ENCODE results near the gene COX19. TPM values are rescaled to one million over a fixed set of nuclear protein-coding genes. Genes with fewer than 3 reads are reported as not detected.

COX19 gene
- total and polyA plus RNA-seq, 2 donors from 2014 or later: 4.8 to 14.7 TPM

- peak overlapping the region; percentile 54 to 71 for H3K27ac ChIP-seq (ENCODE audit: low read depth in 2 of 2, low read length in 2 of 2)
- no peaks in the 10 kb centered on the region for H3K36me3 ChIP-seq (ENCODE audit: control insufficient read depth in 2 of 3, insufficient read depth in 3 of 3, low read length in 3 of 3)
- peak overlapping the region in 2 of 3 donors; percentile 37 to 40 for H3K9ac ChIP-seq (ENCODE audit: low read length in 3 of 3)
- H3K4me3 ChIP-seq (ENCODE audit: low read length in 3 of 3): peak overlapping the region in 1 of 3 donors; percentile 52
- no peak for TF ChIP-seq CTCF (IDR thresholded peaks at IDR 0.05; ENCODE audit: borderline replicate concordance, extremely low read depth, insufficient read depth)
- no peaks in the 10 kb centered on the region for H3K27me3 ChIP-seq (ENCODE audit: control insufficient read depth, insufficient read depth, low read length)
- H3K4me1 ChIP-seq (ENCODE audit: control insufficient read depth in 2 of 3, insufficient read depth in 2 of 3, low read depth in 1 of 3, low read length in 3 of 3): peaks cover 0 to 20% (median 0%) of the 10 kb centered on the region in 3 donors
- FAIRE-seq (no peak), DNase-seq (peak in 1 of 5 donors; percentile 64)
- H3K9me3 ChIP-seq (ENCODE audit: control insufficient read depth in 2 of 3, insufficient read depth in 1 of 3, low read length in 3 of 3): no peaks in the 10 kb centered on the region
- intact Hi-C loops (cut with DNase I): no loop called here
Measured at GRCh38 chr7:952548-953441, 22.6 kb downstream of the COX19 start.

GRCh38 chr7:951881-952547 is 23.3 kb downstream of the COX19 start:
- no peak overlapping the region for H3K9ac ChIP-seq (ENCODE audit: low read length in 3 of 3)
- FAIRE-seq: no peak

More at GRCh38 chr7:951881-952547, 23.3 kb downstream of the COX19 start:
- no peak overlapping the region for H3K4me3 ChIP-seq (ENCODE audit: low read length in 3 of 3)
- H3K27ac ChIP-seq (ENCODE audit: low read depth in 2 of 2, low read length in 2 of 2): peak overlapping the region in 1 of 2 donors; percentile 11
- no peaks in the 10 kb centered on the region for H3K9me3 ChIP-seq (ENCODE audit: control insufficient read depth in 2 of 3, insufficient read depth in 1 of 3, low read length in 3 of 3)
- no peak for TF ChIP-seq CTCF (IDR thresholded peaks at IDR 0.05; ENCODE audit: borderline replicate concordance, extremely low read depth, insufficient read depth)
- peaks cover 0 to 15% (median 0%) of the 10 kb centered on the region in 3 donors for H3K4me1 ChIP-seq (ENCODE audit: control insufficient read depth in 2 of 3, insufficient read depth in 2 of 3, low read depth in 1 of 3, low read length in 3 of 3)
- intact Hi-C loops (cut with DNase I): no loop called here
- DNase-seq: peak in 2 of 5 donors; percentile 47 to 64
- no peaks in the 10 kb centered on the region for H3K27me3 ChIP-seq (ENCODE audit: control insufficient read depth, insufficient read depth, low read length)
- no peaks in the 10 kb centered on the region for H3K36me3 ChIP-seq (ENCODE audit: control insufficient read depth in 2 of 3, insufficient read depth in 3 of 3, low read length in 3 of 3)

All from kidney (tissue), 14 donors.